ENCODE results near the gene GNG4.
"Not testable (repeated sequence)": the region's sequence is repeated elsewhere in the genome, so short reads cannot be mapped to it uniquely, and the experiment has no call there.

GNG4 gene

DNA sequence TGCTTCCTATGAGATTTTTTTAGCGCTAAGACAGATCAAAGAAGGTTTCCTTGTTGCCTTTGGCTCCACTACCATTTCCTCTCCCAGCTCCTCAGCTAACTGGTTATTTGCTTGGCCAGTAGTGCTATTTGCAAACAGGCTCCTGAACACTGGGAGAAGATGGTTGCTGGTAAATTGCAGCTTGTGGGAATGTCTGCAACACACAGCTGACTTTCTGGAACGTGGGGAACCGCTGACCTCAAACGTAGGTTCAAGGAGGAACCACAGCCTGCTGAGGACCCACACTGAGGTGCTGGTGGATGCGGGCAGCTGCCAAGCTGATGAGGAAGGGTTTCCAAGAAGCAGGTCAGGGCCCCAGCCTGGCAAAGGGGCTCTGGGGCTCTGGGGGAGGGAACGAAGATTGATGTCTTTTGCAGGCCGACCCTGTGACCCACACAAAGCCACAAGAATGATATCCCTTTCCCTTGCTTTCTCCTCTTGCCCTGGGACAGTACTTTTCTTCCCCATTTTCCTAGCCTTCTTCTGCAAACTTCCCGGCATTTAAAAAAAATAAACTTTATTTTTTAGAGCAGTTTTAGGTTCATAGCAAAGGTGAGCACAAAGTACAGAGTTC lies 24.8 kb downstream of the GNG4 start:
- FAIRE-seq = no peak

DNA sequence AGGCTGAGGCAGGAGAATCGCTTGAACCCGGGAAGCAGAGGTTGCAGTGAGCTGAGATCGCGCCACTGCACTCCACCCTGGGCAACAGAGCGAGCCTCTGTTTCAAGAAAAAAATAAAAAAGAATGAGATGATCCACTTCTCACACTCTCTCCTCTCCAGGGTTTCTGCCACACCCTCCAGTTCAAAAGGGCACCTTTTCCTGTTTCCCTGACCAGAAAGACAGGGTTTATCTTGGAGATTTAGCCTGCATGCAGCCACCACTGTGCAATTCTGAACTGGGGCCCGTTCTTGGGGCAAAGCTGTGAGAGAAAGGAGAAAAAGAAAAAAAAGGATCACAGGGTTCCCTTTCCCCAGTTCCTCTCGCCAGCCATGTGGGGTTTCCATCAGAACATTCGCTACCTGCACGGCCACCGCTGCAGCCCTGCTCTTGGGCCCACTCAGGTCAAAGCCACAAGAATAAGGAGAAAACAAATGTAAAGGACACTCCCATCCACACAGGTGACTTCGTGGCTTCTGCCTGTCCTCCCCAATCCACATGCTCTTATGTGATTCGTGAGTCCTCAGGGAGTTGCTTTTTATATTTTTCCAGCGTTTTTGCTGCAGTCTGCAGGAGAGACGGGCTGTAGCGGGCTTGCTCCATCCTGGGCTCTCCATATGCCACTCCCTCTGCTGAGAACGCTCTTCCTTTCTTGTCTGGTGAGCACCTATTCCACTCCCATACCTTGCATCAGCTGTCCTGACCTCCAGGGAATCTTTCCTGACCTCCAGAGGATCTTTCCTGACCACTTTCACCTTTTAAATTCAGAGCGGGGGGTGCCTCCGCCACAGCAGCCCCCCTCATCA lies 26.4 kb downstream of the GNG4 start:
- FAIRE-seq = no peak

DNA sequence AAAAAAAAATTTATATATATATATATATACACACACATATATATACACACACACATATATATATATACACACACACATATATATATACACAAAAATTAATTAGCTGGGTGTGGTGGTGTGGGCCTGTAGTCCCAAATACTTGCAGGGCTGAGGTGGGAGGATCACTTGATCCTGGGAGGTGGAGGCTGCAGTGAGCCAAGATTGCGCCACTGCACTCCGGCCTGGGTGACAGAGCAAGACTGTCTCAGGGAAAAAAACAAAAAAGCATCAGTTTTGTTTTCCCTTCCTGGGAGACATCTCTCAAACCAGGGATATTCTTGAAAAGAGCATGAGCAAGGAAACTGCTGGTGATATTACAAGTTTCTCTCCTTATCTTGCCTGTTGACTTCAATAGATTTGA lies 30.4 kb downstream of the GNG4 start:
- not testable (repeated sequence) for FAIRE-seq

DNA sequence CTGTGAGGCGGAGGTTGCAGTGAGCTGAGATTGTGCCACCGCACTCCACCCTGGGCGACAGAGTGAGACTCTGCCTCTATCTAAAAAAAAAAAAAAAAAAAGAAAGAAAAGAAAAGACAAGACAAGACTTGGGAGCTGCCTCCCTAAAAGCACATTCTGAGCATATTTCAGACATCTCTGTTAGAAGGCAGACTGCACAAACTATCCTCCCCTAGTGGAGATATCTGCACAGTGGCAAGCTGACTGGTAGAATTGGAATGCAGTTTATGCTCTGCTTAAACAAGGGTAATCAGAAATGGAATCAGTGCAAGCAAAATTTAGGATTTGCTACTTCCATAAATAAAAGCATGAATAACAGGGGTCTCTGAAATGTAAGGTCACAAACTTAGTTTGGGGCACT lies 31.8 kb downstream of the GNG4 start:
- no peak for FAIRE-seq

DNA sequence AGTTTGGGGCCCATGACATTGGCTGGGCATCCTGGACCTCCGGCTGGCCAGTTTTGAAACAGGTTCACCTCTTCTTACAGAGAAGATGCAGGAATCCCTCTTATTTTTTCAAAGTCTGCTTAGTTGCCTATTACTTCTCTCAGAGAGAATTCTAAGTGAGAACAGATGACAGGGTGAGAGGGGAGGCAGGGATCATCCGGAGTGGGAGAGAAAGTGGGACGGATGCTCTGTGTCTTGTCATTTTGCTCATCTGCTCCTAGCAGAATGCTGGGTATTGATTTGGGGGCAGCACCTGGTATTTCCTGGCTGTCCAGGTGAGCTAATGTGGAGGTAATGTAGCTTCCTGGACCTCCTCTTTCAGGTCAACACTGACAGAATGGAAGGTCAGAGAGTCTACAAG lies 32.4 kb downstream of the GNG4 start:
- no peak for FAIRE-seq

DNA sequence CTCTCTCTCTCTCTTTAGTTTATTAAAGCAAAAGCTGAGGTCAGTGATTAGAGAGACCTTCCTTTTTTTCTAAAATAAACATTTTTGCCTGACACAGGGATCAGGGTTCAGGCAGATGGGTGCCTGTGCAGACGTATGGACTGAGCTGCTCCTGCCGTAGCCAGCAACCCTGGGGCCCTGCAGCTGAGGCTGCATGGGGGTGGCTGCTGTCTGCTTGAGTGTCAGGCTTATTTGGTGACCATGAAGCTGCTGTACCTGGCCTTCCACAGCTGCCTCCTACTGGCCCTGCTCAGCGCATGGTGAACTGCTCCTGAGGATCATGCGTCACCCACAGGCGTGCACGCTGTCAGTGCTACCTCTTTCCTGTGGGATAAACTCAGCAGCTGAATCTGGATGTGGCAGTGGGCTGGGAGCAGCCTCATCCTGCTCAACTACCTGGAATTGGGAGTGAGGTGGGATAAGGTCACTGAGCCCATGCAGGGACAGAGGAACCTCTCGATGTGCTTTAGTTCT lies 35.1 kb downstream of the GNG4 start:
- no peak for FAIRE-seq

DNA sequence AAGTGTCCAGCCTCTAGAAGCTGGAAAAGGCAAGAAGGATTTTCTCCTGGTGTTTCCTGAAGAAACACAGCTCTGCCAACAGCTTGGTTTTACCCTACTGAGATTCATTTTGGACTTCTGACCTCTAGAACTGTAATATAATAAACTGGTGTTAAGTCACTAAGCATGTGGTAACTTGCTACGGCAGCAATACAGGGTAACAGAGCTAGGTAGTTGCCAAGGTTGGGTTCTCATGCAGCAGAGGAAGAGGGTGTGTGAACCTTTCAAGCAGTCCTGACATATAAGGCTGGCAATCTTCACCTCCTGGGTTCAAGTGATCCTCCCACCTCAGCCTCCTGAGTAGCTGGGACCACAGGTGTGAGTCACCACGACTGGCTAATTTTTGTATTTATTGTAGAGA lies 36.0 kb downstream of the GNG4 start:
- FAIRE-seq = no peak

DNA sequence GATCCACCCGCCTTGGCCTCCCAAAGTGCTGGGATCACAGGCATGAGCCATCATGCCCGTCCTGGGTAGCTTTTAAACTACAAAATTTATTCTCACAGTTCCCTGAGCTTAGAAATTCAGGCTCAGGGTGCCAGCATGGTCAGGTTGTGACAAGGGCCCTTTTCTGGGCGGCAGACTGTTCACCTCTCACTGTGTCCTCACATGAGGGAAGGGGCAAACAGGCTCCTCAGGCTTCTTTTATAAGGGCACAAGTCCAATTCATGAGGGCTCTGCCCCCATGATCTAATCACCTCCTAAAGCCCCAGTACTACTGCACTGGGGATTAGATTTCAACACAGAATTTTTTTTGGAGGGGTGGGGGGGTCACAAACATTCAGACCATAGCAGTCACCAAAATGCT lies 36.8 kb downstream of the GNG4 start:
- FAIRE-seq = no peak

DNA sequence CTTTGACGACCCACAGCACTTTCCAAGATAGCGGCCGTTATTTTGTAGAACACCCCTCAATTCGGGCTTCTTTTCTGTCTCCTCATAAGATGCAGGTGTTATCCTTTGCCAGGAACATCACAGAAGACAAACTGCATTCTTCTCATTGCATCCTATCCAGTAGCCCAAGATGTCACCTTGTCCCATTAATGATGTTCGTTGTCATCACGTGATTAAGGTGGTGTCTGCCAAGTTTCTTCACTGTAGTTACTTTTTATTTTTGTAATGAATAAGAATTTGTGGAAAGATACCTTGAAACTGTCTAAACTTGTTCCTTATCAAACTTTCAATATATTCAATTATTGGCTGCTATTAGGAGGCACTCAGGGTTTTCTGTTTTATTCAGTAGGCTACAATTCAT lies 39.4 kb downstream of the GNG4 start:
- FAIRE-seq = no peak

DNA sequence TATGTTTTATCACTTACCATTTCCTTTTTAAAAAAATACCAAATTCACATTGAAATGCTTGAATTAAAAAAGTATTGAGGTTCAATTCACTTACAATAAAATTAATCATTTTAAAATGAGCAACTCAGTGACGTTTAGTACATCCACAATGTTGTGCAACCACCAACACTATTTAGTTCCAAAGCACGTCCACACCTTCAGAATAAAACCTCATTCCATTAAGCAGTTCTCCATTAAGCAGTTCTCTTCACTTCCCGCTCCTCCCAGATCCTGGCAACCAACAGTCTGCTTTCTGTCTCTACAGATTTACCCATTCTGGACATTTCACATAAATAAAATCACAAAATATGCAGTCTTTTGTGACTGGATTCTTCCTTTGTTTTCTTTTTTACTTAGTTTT lies 41.3 kb downstream of the GNG4 start:
- no peak for FAIRE-seq

DNA sequence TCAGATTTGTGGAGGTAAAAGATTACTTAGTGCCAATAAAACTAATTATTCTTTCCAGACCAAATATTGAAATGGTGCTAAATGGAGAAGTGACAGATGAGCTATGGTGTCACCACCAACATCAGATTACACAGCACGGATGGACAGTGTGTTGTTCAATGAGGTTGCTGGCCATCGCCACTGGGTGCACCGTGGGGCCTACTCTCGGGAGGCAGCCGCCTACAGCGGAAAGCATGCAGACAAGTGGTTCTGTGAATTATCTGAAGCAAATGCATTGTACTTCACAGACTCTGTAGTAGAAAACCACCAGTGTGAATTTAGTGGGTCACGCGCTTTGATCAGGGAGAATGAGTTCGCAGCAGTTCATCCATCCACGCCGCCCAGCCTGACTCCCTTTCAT lies 42.3 kb downstream of the GNG4 start:
- no peak for FAIRE-seq

DNA sequence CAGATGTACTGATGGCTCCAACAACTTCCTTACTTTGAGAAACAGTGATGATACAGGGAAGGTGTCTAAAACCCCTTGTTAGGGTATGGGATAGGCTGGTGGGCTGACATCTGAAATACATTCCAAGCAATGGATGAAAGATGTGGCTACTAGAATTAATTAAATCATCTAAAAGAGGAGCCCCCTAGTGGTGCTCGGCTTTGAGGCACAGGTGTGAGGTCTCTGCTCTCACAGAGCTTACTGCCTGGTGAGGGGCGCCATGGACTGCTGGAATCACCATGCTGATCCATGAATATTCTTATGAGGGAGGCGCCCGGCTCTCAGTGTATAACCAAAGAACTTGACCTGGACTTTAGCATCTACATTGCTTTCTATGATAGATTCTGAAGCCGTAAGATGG lies 48.5 kb downstream of the GNG4 start:
- FAIRE-seq = no peak

DNA sequence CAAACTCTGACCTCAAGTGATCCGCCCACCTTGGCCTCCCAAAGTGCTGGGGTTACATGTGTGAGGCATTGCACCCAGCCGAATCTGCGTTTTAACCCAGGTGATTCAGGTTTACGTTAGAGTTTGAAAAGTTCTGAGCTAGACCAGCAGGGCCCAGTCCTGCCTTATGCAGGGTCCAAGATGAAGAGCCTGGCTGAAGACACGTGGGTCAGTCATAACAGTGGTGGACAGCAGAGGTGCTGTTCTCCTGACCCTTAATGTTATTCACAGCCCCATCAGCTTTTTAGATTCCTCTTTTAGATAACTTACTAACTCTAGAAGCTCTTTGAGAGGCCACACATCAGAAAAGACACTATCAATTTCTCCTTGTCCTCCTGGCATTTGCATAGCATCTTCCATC lies 50.0 kb downstream of the GNG4 start:
- no peak for FAIRE-seq

DNA sequence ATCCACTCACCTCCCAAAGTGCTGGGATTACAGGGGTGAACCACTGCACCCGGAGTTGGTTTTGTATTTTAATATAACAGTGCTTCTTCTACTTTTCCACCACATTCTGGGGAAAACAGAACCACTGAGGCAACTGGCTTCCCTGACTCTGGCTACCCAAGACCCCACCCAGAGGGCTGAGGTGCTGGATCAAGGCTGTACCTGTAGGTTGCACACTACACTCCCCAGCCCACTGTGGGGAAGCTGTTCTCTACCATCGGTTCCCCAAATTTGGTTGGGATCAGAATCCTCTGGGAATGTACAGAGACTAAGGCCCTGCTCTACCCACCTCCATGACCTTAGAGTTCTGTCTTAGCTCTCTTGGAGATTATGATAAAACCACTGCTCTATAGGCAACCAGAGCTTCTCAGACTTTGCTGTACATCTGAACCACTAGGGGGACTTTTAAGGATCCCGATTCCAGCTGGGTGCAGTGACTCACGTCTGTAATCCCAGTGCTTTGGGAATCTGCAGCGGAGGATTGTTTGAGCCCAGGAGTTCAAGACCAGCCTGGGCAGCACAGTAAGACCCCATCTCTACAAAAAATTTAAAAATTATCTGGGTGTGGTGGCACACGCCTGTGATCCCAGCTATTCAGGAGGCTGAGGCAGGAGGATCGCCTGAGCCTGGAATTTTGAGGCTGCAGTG lies 51.6 kb downstream of the GNG4 start:
- no peak for FAIRE-seq

DNA sequence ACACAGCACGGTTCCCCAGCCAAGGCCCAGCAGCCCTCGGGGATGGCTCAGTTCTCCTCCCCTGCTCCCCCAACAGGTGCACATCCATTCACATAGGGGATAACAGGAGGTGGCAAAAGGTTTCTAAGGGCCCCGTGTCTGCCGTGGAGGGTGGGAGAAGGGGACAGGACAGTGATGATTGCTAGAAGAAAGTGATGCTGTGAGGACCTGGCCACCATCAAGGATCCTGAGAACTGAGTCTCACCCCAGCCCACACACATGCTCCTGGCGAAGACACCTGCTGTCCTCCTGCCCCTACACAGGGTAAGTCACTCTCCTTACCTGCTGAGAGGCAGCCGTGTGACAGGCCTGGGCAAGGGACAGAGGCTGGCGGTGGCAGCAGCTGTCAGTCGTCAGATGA lies 54.5 kb downstream of the GNG4 start:
- FAIRE-seq = no peak

DNA sequence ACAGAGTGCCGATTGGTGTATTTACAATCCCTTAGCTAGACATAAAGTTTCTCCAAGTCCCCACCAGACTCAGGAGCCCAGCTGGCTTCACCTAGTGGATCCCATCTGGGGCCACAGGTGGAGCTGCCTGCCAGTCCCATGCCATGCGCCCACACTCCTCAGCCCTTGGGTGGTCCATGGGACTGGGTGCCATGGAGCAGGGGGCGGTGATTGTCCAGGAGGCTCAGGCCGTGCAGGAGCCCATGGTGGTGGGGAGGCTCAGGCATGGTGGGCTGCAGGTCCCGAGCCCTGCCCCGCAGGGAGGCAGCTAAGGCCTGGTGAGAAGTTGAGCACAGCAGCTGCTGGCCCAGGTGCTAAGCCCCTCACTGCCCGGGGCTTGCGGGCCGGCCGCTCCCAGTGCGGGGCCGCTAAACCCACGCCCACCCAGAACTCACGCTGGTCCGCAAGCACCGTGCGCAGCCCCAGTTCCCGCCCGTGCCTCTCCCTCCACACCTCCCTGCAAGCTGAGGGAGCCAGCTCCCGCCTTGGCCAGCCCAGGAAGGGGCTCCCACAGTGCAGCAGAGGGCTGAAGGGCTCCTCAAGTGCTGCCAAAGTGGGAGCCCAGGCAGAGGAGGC lies 55.2 kb downstream of the GNG4 start:
- not testable (repeated sequence) for FAIRE-seq

DNA sequence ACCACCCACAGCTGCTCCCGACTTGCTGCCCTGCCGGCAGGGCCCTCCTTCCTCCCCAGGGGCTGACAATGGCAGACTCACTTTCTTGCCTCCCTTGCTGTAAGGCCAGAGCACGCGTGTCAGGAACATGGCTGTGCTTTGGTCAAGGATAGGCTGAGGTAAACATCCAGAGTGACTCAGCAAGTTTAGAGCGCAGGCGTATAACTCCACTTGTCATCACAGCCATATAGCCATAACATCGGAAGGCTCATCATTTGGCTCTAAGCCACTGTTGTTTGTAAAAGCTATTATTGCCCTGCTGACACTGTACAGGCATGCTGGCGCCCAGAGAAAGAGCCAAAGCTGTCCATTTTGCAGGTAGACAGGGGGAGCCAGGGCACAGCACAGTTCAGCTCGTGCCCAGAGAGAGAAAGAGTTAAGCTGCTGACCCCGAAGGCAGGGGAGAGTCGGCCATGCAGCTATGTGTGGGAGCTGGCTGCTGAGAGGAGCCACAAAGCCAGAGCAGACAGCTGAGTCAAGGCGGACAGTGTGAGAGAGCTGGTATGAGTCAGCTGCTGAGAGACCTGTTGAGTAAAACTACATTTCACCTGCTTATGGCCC lies 60.6 kb downstream of the GNG4 start:
- no peak for FAIRE-seq

DNA sequence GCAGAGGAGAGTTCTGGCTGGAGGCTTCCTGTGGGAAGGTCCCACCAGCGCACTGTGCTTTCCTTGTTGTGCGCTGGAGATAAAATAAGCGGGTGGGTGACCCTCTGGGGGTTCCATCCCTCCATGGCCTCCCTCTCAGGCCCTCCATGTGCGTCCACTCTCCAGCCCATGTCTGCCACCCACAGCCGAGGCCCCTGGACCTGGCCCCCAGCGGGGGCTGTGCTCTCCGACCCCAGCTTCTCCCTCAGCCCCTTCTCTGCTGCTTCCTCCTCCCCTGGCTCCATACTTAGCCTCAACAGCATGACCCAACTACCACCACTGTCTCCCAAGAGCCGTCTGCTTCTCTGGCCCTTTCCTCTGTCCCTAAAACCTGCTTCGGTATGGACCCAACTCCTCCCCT lies 61.4 kb downstream of the GNG4 start:
- no peak for FAIRE-seq

DNA sequence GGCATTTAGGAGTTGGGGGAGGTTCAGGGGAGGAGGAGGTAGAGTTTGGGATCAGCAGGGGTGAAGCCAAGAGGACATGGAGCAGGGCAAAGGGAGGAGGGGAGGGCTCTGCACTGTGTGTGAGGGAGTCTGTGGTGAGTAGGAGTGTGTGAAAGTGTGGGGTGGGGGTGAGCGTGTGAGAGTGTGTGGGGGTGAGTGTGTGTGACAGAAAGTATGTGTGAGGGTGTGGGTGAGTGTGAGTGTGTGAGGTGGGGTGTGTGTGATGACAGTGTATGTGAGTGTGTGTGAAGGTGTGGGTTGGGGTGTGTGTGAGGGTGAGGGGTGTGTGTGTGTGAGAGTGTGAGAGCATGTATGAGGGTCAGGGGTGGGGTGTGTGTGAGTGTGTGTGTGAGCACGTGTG lies 62.6 kb downstream of the GNG4 start:
- FAIRE-seq = no peak

DNA sequence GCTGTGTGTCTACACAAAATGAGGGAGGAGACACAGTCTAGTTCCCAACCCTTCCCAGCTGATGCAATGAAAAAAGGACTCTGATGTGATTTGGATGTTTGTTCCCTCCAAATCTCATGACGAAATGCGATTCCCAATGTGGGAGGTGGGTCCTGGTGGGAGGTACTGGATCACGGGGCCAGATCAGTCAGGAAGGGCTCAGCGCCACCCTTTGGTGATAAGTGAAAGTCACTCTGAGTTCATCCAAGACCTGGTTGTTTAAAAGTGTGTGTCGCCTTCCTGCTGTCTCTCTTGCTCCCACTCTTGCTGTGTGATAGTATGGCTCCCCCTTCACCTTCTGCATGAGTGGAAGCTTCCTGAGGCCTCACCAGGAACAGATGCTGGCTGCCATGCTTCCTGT lies 63.2 kb downstream of the GNG4 start:
- FAIRE-seq = no peak

DNA sequence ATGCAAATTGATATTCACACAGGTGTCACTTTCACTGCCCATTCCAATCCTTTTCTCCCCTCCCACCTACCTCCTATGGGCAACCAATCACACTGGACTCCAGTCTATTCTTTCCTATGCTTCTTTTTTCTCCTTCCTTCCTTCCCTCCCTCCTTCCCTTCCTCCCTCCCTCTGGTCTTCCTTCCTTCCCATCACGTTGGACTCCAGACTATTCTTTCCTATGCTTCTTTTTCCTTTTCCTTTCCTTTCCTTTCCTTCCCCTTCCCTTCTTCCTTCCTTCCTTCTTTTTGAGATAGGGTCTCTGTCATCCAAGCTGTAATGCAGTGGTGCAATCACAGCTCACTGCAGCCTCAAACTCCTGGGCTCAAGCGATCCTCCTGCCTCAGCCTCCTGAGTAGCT lies 64.6 kb downstream of the GNG4 start:
- no peak for FAIRE-seq

DNA sequence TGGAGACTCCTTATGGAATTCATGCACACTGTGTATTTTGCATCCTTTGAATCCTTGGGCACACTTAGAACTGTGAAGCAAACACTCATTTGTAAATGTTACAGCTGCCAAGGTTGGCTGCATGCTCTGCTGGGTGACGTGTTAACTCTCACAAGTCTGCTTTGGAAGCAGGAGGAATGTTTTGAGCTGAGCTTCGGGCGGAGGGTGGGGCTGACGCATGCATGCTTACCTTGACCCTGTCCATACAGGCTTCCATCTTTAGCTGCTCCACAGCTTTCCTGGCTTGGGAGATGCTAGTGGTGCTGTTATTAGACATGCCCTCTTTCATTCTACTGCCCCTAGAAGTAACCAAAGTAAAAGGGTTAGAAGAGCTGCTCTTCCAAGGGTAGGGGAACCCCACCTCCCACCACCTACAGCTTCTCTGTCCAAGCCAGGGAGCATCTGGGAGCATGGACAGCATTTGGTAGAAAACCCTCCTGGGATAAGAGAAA lies 66.0 kb downstream of the GNG4 start:
- no peak for FAIRE-seq

DNA sequence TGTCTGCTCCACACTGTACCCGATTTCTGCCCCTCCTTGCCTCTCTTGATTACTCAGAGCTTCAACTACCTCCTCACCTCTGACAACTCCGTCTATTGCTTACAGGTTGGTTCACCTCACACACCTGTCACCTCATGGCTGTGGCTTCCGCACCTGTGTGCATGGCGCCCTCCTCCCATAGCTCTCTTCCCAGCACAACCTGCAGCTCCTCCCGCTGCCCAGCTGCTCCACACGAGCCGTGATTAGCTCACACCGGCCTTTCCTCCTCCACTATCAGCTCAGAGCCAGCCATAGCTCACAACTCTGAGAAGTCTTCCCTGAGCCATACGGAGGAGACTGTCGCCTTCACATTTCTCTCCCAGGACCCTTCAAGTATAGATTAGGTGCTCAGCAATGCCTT lies 67.5 kb downstream of the GNG4 start:
- no peak for FAIRE-seq
